NCI-H2107 treated with DMSO at 0.1 percent for 48 hours (cell line): ENCODE results near the gene PLCXD3.
"Not testable (repeated sequence)": the region's sequence is repeated elsewhere in the genome, so short reads cannot be mapped to it uniquely, and the experiment has no call there.

Source experiments
- DNase-seq: peaks from one replicate; lab custom pipeline; 2025; ENCODE audit not compliant: unreplicated experiment; lab: John Stamatoyannopoulos, UW

Gene PLCXD3

GRCh38 chr5:41356786-41357185 is 153.6 kb downstream of the PLCXD3 start:
- no peak for DNase-seq

GRCh38 chr5:41349846-41350245 is 160.6 kb downstream of the PLCXD3 start:
- DNase-seq: no peak

DNA sequence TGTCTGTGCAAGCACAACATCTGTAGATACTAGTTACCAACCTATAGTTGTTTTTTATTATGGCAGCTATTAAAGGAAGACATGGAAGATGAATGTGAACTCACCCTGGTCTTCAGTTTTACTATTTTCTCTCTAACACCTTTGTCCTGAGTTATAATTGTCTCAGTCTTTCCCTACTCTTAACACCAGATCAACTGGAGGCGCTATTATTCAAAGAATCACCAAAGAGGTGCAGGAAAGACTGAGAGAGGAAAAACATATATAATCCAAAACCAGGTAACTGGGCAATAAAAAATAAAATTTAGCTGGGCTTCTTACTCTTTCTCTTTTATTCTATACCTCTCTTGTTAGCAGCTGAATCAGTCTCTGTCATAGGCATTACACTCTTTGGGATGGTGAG is 162.8 kb downstream of the PLCXD3 start:
- no peak for DNase-seq

DNA sequence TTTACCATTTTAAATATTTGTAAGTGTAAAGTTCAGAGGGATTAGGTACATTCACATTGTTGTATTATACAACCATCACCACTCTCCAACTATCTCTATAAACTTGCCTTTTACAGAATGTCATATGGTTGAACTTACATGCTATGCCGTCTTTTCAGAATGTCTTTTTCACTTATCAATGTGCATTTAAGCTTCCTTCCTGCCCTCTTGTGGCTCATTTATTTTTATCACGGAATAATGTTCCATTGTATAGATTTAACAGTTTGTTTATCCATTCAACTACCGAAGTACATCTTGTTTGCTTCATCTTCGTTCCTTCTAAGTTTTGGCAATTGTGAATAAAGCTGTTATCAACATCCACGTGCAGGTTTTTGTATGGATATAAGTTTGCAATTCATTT is 163.8 kb downstream of the PLCXD3 start:
- DNase-seq: no peak

DNA sequence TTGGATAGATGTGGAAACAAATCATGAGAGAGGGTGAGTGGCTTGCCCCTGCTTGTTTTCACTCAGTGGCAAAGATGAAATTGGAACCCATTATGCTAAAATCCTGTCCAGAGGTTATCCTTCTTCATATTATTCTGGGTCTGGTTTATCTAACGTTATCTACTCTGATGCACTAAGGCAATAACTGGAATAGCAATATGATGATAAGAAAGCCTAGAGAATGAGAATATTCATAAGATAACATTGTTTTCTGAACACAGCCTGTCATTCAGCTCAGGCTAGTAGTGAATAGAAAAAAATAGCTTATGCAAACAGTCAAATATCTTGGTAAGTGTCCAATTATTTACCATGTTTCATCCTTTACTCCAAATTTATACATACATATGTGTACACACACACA is 165.1 kb downstream of the PLCXD3 start:
- DNase-seq: no peak

- no peak for DNase-seq
These were observed 171.1 kb downstream of the PLCXD3 start for GRCh38 chr5:41339339-41339738.

- no peak for DNase-seq
These were observed 172.2 kb downstream of the PLCXD3 start for GRCh38 chr5:41338136-41338675.

- DNase-seq: no peak
These were observed 172.7 kb downstream of the PLCXD3 start for GRCh38 chr5:41337724-41338123.

DNA sequence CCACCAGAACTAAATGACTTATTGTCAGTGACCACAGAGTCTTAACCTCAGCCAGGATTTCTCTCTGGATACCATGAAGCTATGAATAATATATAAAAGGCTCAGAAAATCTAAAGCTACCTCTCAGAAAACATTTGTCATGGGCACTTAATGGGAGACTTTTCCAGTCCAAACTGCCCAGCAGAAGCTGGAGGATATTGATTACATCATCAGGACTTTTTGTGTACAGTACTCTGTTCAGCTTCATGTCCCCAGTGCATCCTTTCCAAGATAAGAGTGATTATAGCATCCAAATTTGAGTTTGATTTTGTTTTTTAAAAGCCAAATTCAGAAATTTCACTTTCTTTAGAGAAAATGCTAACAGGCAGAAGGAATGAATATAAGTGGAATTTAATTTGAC is 173.2 kb downstream of the PLCXD3 start:
- DNase-seq: no peak

GRCh38 chr5:41336471-41336870 is 173.9 kb downstream of the PLCXD3 start:
- DNase-seq: no peak

- DNase-seq: no peak
These were observed 174.7 kb downstream of the PLCXD3 start for GRCh38 chr5:41335596-41336181.

GRCh38 chr5:41334758-41335157 is 175.6 kb downstream of the PLCXD3 start:
- DNase-seq: no peak

DNA sequence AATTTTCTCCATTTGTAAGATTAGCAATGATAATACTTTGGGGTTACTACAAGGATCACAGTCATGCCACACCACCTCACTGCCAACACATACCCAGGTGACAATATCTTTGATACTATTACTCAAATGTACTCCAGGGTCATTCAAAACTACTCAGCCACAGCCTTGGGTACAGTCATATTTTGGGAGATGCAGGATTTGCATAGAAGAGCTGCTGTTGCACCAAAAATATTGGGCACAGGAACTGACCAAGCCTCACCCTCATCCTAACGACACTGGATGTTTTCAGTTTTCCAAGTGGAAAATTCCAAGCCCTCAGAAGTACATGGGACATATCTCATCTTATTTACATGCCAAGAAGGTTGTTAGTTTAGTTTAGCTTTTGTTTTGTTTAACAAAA is 176.2 kb downstream of the PLCXD3 start:
- no peak for DNase-seq

DNA sequence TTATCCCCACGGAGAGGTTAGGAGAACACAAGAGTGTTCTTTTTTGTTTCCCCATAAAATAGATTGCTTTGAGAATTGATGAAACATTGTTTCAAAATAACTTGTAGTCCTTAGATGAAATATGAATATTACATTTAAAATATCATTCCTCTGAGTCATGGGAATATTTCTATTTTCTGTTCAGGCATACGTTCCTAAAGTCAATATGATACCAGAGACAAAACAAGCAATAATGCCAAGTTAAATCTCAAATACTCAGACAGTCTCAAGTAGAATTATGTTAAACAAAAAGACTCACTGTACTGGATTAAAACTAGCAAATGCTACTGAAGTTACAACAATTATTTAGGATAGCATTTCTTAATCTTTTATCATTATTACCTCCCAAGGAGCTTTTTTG is 185.3 kb downstream of the PLCXD3 start:
- DNase-seq: no peak

DNA sequence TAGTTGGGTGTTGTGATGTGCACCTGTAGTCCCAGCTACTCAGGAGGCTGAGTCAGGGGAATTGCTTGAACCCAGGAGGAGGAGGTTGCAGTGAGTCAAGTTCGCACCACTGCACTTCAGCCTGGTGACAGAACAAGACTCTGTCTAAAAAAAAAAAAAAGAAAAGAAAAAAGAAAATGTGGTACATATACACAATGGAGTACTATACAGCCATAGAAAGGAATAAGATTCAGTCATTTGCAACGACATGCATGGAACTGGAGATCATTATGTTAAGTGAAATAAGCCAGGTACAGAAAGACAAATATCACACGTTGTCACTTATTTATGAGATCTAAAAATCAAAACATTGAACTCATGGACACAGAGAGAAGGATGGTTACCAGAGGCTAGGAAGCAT is 187.6 kb downstream of the PLCXD3 start:
- not testable (repeated sequence) for DNase-seq

DNA sequence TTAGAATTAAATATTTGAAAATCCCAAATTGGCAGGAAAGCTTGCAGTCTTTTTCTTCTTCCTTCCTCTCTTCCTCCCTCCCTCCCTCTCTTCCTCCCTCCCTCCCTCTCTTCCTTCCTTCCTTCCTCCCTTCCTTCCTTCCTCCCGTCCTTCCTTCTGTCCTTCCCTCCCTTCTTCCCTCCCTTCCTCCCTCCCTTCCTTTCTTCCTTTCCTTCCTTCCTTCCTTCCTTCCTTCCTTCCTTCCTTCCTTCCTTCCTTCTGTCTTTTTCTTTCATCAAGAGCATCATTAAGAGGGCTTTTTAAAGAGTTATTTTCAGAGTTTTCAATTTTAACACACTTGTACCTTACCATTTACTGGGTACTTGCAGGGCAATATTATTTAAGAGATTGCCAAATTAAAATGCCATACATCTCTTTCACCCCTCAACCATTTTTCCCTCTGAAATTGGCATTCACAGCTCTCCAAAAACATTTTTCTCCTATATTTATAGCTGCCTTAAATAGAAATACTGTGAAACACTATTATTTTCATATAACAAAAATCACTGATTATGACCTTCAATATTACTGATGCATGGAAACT is 197.8 kb downstream of the PLCXD3 start:
- no peak for DNase-seq

DNA sequence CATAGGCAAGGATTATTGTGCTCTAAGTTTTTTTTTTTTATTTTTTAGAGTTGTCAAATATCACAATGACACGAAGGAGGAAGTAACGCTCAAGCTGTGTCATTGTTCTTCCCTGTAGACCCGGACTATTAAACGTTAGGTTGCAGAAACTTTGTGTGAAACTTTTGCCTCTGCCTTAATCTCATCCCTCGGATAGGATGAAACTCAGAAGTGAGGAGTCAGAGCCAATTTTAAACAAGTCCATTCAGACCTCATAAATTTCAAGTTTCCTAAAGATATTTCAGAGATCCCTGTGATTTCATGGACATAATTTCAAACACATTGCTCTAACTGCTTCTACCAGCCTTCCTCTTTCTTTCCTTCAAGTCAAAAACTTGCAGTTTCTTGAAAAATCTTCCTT is 198.3 kb downstream of the PLCXD3 start:
- DNase-seq: no peak

DNA sequence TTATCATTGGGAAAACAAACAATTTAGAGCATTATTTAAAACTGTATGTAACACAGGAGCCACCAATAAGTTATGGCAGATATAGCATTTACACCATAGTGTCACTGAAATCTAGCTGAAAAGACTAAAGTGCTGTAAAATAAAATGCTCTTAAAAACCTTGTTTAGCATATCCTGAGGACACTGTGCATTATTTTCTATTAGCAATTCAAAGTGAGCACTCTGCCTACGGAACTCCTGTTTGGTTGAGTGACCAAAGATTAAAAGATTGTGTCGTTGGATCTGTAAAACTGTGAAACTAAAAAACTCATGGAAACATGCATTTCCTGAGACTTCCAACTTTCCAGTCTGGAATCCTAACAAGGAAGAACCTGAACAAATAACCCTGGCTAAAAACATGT is 201.1 kb downstream of the PLCXD3 start:
- no peak for DNase-seq

GRCh38 chr5:41306005-41306404 is 204.4 kb downstream of the PLCXD3 start:
- DNase-seq: no peak

GRCh38 chr5:41305056-41305455 is 205.3 kb downstream of the PLCXD3 start:
- no peak for DNase-seq

DNA sequence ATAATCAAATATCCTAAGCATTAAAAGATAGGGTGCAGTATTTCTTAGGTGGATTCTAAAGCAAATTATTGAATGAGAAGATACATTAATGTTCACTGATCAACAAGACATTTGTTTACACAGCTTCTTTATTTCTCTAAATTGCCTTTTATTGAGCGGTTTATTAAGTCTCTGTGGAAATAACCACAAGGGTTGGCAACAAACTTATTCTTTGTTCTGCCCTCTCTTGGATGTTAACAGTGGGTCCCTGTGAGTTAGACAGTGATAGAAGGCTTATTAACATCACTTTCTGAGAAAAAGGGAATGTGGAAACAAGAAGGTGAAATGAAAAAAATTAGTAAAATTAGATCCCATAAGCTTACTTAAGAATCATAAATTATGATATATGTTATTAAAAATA is 214.3 kb downstream of the PLCXD3 start:
- no peak for DNase-seq

GRCh38 chr5:41291323-41291722 is 219.1 kb downstream of the PLCXD3 start:
- DNase-seq: no peak

DNA sequence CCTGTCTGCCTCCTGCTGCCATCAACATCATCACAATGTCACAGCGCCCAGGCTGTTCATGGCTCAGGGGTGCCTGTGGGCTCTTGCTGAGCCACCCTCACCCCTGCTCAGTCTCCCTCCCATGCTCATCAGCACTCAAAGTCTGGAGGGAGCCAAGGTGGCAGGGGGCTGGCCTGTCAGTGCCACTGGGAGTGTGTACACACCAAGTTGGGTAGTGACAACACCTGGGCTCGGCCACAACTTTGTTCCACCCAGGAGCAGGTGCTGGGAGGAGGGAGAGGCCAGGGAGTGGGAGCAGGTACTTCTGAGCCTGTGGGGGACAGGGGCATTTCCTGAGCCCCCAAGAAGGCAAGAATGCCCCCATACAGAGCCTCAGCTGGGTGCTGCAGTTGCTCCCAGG is 219.6 kb downstream of the PLCXD3 start:
- DNase-seq: no peak
